GM19324 (cell line): ENCODE results near the gene PRKCB.

Experiments
- ATAC-seq: cut with Tn5 transposase; IDR thresholded peaks from one replicate; pipeline ENCODE4 v1.9.1; 2021; ENCODE audit warnings: mild to moderate bottlenecking, moderate library complexity; ENCODE audit not compliant: unreplicated experiment, low FRiP score

PRKCB gene

GRCh38 chr16:23960081-23960885, 124.5 kb downstream of the PRKCB start:
- ATAC-seq = no peak

GRCh38 chr16:23962001-23962400, 126.2 kb downstream of the PRKCB start:
- no peak for ATAC-seq

- no peak for ATAC-seq
Observed at GRCh38 chr16:23964136-23964535, 128.4 kb downstream of the PRKCB start.

- ATAC-seq = no peak
Observed at GRCh38 chr16:23965137-23965733, 129.5 kb downstream of the PRKCB start.

GRCh38 chr16:23966597-23967394, 131.0 kb downstream of the PRKCB start:
- ATAC-seq = no peak

GRCh38 chr16:23967775-23968174, 132.0 kb downstream of the PRKCB start:
- no peak for ATAC-seq

- no peak for ATAC-seq
Observed at GRCh38 chr16:23968176-23968575, 132.4 kb downstream of the PRKCB start.

- no peak for ATAC-seq
Observed at GRCh38 chr16:23969468-23970297, 133.9 kb downstream of the PRKCB start.

- no peak for ATAC-seq
Observed at GRCh38 chr16:23974223-23974622, 138.4 kb downstream of the PRKCB start.

- no peak for ATAC-seq
Observed at GRCh38 chr16:23975293-23975692, 139.5 kb downstream of the PRKCB start.

- no peak for ATAC-seq
Observed at GRCh38 chr16:23976091-23976490, 140.3 kb downstream of the PRKCB start.

GRCh38 chr16:23976524-23976923, 140.7 kb downstream of the PRKCB start:
- no peak for ATAC-seq

GRCh38 chr16:23979441-23979840, 143.7 kb downstream of the PRKCB start:
- no peak for ATAC-seq

GRCh38 chr16:23979982-23980381, 144.2 kb downstream of the PRKCB start:
- no peak for ATAC-seq

GRCh38 chr16:23981429-23982399, 145.9 kb downstream of the PRKCB start:
- no peak for ATAC-seq

GRCh38 chr16:23986455-23986854, 150.7 kb downstream of the PRKCB start:
- ATAC-seq = no peak

- ATAC-seq = no peak
Observed at GRCh38 chr16:23987443-23987842, 151.7 kb downstream of the PRKCB start.

- ATAC-seq = no peak
Observed at GRCh38 chr16:23990507-23990906, 154.7 kb downstream of the PRKCB start.

GRCh38 chr16:23991066-23991465, 155.3 kb downstream of the PRKCB start:
- no peak for ATAC-seq
